Activated naive CD4-positive, alpha-beta T cell (primary cell): Measurements from ENCODE around the gene CLEC16A.

ENCODE experiments used
- DNase-seq, 4 experiments: peaks; one replicate each; lab custom pipeline; 2025; lab: John Stamatoyannopoulos, UW

CLEC16A gene

DNA sequence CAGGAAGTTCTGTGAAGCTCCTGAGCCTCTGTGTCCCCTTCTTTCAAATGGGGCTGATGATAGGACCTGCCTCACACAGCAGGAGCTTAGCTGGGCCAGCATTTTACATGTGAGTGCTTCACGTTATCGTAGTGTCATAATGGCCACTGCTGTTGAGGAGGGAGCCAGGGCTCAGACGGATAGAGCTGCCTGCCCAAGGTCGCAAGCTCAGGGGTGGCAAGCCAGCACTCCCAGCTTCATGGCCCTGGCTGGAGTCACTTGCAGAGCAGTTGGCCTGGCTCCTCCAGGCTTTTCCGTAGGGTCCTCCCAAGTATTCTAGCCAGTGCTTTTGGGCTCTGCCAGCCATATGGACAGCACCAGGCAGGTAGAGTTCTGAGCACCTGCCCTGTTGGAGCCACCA, 196.5 kb downstream of the CLEC16A start:
- no peak for DNase-seq

- DNase-seq: no peak
Measured at GRCh38 chr16:11141409-11142260, 197.3 kb downstream of the CLEC16A start.

- DNase-seq: no peak
Measured at GRCh38 chr16:11142261-11142630, 197.9 kb downstream of the CLEC16A start.

- no peak for DNase-seq
Measured at GRCh38 chr16:11142951-11143350, 198.6 kb downstream of the CLEC16A start.

- DNase-seq: no peak
Measured at GRCh38 chr16:11143372-11144035, 199.1 kb downstream of the CLEC16A start.

- no peak for DNase-seq
Measured at GRCh38 chr16:11144122-11144521, 199.8 kb downstream of the CLEC16A start.

- no peak for DNase-seq
Measured at GRCh38 chr16:11145173-11145818, 200.9 kb downstream of the CLEC16A start.

DNA sequence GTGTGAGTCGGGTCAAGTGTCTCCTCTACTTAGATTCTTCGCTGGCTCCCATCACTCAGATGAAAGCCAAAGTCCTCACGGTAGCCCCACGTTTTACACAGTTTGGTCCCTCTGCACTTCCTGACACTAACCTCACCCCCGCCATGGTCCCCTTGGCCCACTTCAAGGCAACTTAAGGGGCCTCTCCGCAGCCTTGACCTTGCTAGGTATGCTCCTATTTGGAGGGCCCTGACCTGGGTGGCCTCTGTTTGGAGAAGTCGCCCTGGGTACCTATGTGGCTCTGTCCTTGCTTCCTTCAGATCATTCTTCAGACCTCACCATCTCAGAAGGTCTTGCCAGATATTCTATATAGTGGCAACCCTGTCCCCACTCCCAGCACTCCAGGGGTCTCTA, 201.5 kb downstream of the CLEC16A start:
- no peak for DNase-seq

GRCh38 chr16:11147033-11147753, 202.8 kb downstream of the CLEC16A start:
- DNase-seq: no peak

DNA sequence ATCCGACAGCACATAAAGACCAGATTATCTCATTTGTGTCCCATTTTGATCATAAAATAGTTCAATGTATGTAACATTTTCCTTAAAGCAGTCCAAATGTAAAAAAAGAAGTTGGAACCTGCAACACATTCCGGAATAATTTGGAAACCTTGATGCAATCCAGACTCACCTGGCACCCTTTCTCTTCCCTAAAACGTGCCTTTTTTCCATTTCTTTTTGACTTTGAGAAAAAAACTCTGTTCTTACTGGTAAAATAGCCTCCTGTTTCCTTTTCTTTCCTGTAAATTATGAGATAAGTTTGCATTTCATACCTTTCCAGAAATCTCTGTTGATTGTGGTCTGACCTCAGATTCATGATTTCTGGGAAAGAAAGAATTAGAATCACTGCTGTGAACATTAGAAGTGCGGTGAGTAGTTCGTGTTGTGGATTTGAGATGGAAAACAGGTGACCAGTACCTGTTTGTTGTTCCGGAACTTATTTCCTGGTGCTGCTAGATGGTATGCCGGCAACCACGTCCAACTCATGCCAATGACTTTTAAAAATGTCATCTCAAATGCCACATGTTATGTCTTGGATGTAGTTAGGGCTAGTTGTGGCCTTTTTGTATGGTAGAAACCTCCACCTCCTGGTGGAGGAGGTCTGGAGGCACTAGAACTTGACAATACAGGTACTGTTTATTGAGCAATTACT, 203.5 kb downstream of the CLEC16A start:
- no peak for DNase-seq

DNA sequence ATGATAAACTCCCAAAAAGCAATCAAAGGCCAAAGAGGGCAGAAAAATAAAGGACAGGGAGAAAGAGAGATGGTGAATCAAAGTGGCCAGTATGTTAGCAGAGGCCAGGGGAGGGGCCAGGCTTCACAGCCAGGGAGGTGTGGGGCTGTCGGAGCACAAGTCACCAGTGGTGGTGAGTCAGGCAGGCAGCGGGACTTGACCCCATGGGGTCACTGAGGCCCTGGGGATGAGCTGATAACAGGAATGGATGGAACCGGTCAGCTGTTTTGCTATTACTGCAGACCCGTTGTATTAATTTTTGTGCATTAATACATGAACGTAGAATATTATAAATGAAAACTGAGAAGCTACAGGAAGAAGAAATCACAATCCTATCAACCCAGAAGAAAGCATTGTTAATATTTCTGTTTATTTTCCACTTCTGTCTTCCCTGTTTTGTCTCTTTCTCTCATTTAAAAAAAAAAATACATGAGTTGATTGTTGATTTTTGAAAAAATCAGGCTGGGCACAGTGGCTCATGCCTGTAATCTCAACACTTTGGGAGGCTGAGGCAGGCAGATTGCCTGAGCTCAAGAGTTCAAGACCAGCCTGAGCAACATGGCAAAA, 204.8 kb downstream of the CLEC16A start:
- DNase-seq: no peak

GRCh38 chr16:11150190-11150589, 205.8 kb downstream of the CLEC16A start:
- DNase-seq: no peak

GRCh38 chr16:11151156-11151884, 207.0 kb downstream of the CLEC16A start:
- DNase-seq: no peak

- DNase-seq: no peak
Measured at GRCh38 chr16:11151885-11152629, 207.7 kb downstream of the CLEC16A start.

DNA sequence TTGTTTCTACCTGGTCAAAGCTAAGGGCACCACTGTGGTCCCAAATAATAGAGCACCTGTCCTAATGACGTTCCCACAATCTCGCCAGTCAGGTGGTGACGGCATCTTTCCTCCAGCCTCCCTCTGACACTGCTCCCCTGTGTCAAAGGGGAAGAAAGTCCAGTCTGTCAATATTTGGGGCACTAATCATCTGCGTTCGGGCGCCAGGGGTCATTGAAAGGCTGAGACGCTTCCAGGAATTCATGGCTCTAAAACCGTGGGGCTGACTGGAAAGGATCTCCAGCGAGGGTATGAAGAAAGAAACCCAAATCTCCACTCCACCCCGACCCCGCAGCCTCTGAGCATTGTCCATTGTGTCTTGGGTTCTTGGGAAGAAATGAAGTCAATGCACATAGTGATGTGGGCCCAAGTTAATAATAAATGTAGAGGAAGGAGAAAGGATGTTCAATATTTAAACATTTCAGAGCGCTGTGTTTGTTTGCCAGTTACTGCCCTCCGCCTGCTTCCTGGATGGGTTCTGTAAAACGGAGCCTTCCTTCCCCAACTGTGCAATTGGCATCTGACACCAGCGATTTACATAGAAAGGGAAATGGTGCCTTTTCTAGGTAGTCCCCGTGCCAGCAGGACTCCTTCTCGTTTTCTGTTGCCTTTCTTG, 208.4 kb downstream of the CLEC16A start:
- DNase-seq: no peak

GRCh38 chr16:11155284-11155806, 211.0 kb downstream of the CLEC16A start:
- no peak for DNase-seq

DNA sequence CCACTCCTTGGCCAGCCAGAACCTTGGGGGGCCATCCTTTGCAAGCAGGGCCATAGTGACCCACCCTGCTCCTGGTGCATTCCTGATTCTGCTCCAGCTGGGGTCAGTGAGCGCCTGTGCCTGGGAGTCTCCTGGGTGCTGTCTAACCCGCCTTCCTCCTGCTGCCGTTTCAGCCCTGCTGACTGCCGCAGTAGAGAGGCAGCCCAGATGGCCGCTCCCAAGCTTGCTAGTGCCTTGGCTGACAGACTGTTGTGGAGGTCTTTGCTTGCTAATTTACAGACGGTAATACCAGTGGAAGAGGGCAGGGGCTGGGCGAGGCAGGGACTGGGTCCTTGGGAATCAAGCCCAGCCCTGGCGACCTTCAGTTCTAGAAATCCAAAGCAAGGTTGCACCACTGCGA, 212.0 kb downstream of the CLEC16A start:
- no peak for DNase-seq

GRCh38 chr16:11157143-11157542, 212.8 kb downstream of the CLEC16A start:
- DNase-seq: no peak

DNA sequence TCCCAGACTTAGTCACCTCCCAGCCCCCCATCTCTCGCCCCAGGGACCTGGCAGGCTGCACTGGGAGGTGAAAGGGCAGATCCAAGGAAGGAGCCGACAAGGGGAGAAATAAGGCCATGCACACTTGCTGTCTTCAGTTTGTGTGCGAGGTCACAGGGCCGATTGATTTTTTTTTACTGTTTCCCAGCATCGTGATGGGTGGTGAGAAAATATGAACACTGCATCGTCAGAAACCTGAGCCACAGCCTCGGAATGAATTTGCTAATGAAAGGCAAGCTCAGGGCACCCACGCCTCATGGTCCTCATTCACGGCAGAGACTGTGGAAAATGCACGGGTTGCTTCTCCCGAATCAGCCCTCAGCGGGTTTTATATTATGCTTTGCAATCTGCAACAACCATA, 213.7 kb downstream of the CLEC16A start:
- DNase-seq: no peak
